ENCODE data around the gene HOMER1. TPM values are rescaled to one million over a fixed set of nuclear protein-coding genes. Genes with fewer than 3 reads are reported as not detected.

HOMER1 gene
- total and polyA plus RNA-seq, 7 donors = 0.23 to 31.0 (median 8.3) TPM

- intact Hi-C loops (cut with DNase I) = no loop called here
- Histone ChIP-seq H3K27ac (no peak overlapping the region), H3K36me3 (no peaks in the 10 kb centered on the region), H3K9me3 (no peaks in the 10 kb centered on the region), H3K4me1 (no peaks in the 10 kb centered on the region), H3K4me3 (no peak overlapping the region), H3K27me3 (no peaks in the 10 kb centered on the region)
- DNase-seq = no peak
- TF ChIP-seq EP300 (IDR thresholded peaks at IDR 0.05) (no peak), POLR2A (IDR thresholded peaks at IDR 0.05) (no peak), POLR2AphosphoS5 (IDR thresholded peaks at IDR 0.05) (no peak), CTCF (IDR thresholded peaks at IDR 0.05) (no peak)
- 82 to 83% methylated on average over 3 of the region's 3 CpGs for WGBS, 2 donors
Measured at GRCh38 chr5:79536193-79536906, 22.4 kb upstream of the HOMER1 start.

GRCh38 chr5:79535477-79536192, 21.7 kb upstream of the HOMER1 start:
- Histone ChIP-seq H3K36me3 (no peaks in the 10 kb centered on the region), H3K4me1 (no peaks in the 10 kb centered on the region), H3K27me3 (no peaks in the 10 kb centered on the region), H3K9me3 (no peaks in the 10 kb centered on the region), H3K27ac (no peak overlapping the region), H3K4me3 (no peak overlapping the region)
- 66 to 85% methylated on average over 4 of the region's 4 CpGs for WGBS, 2 donors
- intact Hi-C loops (cut with DNase I) = no loop called here
- TF ChIP-seq POLR2A (IDR thresholded peaks at IDR 0.05) (no peak), POLR2AphosphoS5 (IDR thresholded peaks at IDR 0.05) (no peak), EP300 (IDR thresholded peaks at IDR 0.05) (no peak), CTCF (IDR thresholded peaks at IDR 0.05) (no peak)
- DNase-seq = no peak

- Histone ChIP-seq H3K27me3 (no peaks in the 10 kb centered on the region), H3K9me3 (peaks cover 0 to 4% (median 0%) of the 10 kb centered on the region in 4 donors), H3K27ac (no peak overlapping the region), H3K36me3 (no peaks in the 10 kb centered on the region), H3K4me1 (no peaks in the 10 kb centered on the region), H3K4me3 (no peak overlapping the region)
- intact Hi-C loops (cut with DNase I) = no loop called here
- DNase-seq = no peak
- WGBS, 2 donors = 80 to 86% methylated on average over 5 of the region's 5 CpGs
- TF ChIP-seq EP300 (IDR thresholded peaks at IDR 0.05) (no peak), POLR2A (IDR thresholded peaks at IDR 0.05) (no peak), POLR2AphosphoS5 (IDR thresholded peaks at IDR 0.05) (no peak), CTCF (IDR thresholded peaks at IDR 0.05) (no peak)
Measured at GRCh38 chr5:79529110-79529509, 15.2 kb upstream of the HOMER1 start.

- Histone ChIP-seq H3K36me3 (no peaks in the 10 kb centered on the region), H3K4me3 (no peak overlapping the region), H3K27ac (no peak overlapping the region), H3K27me3 (no peaks in the 10 kb centered on the region), H3K9me3 (peaks cover 0 to 4% (median 0%) of the 10 kb centered on the region in 4 donors), H3K4me1 (no peaks in the 10 kb centered on the region)
- TF ChIP-seq POLR2AphosphoS5 (IDR thresholded peaks at IDR 0.05) (no peak), CTCF (IDR thresholded peaks at IDR 0.05) (no peak), EP300 (IDR thresholded peaks at IDR 0.05) (no peak), POLR2A (IDR thresholded peaks at IDR 0.05) (no peak)
- WGBS, 2 donors = 73 to 79% methylated on average over 1 of the region's 1 CpG
- intact Hi-C loops (cut with DNase I) = no loop called here
- no peak for DNase-seq
Measured at GRCh38 chr5:79527431-79527830, 13.5 kb upstream of the HOMER1 start.

Measured in sigmoid colon (tissue), 7 donors.